ENCODE measurements around the gene LIMS2.

The LIMS2 gene

GRCh38 chr2:127599211-127599610 is 76.1 kb downstream of the LIMS2 start:
- DNase-seq (ENCODE audit: low read depth), result peak; percentile 72

DNA sequence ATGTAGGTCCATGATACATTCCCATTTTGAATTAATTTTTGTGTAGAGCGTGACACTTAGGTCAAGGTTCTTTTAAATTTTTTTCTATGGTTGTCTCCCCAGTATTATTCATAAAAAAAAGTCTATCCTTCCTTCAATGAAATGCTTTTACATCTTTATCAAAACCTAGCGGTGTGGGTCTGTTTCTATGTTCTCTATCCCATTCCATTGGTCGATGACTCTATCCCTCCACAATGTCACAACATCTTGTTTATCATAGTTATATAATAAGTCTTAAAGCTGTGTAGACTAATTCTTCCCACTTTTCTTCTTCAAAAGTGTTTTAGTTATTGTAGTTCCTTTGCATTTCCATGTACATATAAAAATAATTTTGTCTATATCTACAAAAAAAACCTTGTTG is 76.6 kb downstream of the LIMS2 start:
- DNase-seq (ENCODE audit: low read depth), result peak; percentile 58

DNA sequence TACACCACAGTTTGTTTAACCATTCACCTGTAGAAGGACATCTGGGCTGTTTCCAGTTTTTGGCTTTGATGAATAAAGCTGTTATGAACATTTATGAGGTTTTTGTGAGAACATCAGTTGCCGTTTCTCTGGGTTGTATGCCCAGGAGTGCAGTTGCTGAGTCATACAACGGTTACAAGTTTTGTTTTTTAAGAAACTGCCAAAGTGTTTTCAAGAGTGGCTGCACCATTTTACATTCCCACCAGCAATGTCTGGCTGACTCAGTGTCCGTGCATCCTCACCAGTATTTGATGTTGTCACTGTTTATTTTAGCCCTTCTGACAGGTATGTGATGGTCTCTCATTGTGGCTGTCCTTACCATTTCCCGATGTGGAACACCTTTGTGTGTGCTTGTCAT is 77.3 kb downstream of the LIMS2 start:
- DNase-seq (ENCODE audit: low read depth), result peak; percentile 82

- DNase-seq (ENCODE audit: low read depth), result no peak
Observed at GRCh38 chr2:127597046-127597983, 78.0 kb downstream of the LIMS2 start.

DNA sequence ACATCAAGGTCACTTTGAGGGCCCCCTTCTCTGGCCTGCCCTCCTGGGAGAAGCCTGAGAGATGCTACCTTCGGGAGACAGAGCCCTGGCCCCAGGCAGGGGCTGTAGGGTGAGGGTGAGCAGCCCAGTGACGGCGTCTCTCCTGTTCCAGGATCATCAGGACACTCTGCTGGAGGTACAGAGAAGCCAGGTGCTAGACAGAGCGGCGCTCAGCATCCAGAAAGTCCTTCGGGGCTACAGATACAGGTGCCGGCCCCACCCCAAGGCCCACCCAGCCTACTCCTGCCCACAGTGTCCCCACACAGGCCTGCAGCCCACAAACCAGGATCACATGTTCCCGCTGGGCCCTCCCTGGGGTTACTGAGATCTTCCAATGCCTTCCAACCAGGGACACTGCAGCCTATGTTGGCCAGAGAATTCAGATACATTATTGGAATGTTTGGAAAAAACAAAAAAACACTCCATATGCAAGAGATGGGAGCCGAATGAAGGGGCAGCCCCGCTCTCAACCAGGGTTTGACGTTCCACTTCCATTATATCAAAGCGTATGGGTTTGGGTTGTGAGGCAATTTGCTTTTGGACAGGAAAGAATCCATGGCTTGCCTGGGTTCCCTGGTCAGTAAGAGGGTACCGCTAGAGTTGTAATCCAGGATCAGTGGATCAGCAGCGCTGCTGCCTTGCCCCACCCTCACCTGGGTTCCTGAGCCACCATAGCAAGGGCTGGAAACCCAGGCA is 78.9 kb downstream of the LIMS2 start:
- no peak for DNase-seq (ENCODE audit: low read depth)

DNA sequence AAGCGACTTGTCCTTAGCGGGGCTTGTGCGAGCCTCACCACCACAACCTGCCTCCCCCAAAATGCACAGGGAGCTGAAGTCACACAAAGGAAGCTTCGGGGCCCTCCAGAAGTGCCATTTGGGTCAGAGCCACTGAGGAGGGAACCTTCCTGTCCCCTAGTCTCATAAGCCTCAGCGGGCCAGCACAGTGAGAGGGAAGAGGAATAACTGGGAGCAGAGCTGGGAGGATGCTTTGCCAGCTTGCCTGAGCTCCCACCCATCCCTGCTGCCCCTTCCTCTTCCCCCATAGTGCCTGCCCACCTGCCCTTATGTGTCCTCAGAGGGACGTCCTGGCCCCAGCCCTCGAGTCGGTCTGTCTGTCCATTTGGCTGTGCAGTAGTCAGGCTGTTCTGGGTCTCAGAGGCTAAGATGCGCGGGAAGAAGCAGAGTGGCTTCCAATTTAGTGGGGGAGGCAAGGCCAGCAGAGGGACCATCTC is 81.2 kb downstream of the LIMS2 start:
- no peak for DNase-seq (ENCODE audit: low read depth)

DNA sequence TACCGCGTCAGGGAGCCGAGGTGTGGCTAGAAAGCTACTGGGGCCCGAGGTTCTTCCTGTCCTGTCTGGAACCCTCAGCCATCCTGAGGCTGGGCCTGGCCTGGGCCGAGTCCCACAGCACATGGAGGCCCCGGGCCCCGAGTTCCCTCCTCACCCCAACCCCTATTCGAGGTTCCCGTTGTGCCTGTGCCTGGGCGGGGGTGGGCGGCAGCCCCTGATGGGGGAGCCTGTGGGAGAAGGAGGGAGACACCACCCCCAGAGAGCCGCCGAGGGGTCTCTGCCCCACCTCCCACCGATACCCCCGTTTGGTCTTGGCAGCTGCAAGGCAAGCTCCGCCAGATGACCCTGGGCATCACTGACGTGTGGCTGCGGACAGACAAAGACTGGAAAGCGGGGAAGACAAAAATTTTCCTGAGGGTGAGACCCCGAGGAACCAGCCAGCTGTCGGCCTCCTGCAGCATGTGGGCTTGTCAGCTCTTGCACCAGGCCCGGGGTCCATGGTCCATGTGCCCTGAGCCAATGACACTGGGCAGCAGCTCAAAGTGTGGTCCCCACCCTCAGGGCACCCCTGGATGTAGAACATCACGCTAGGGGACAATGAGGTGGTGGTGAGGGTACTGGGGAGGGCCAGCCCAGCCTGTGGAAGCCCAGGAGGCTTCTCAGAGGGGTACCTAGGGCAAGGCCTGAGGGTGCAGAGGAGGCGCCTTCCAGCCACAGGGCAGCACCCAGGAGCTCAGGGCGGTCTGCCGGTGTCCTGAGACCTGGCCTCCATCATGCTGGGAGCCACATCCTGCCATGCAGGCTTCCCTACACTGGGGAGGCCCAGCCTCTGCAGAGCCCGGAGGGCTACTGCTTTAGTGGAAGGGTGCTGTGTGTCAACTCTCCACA is 81.9 kb downstream of the LIMS2 start:
- no peak for DNase-seq (ENCODE audit: low read depth)

- DNase-seq (ENCODE audit: low read depth), result no peak
Observed at GRCh38 chr2:127592761-127593227, 82.5 kb downstream of the LIMS2 start.

- DNase-seq (ENCODE audit: low read depth), result peak; percentile 69
Observed at GRCh38 chr2:127591221-127591923, 84.0 kb downstream of the LIMS2 start.

GRCh38 chr2:127590386-127591190 is 84.7 kb downstream of the LIMS2 start:
- no peak for DNase-seq (ENCODE audit: low read depth)

- no peak for DNase-seq (ENCODE audit: low read depth)
Observed at GRCh38 chr2:127589841-127590240, 85.5 kb downstream of the LIMS2 start.

- no peak for DNase-seq (ENCODE audit: low read depth)
Observed at GRCh38 chr2:127589358-127589757, 86.0 kb downstream of the LIMS2 start.
